Stimulated activated naive CD8-positive, alpha-beta T cell treated with anti-CD3 and anti-CD28 coated beads, Interleukin-15, Interleukin-2, amounts not matched to agents 100 ng/mL and 50 ng/mL, for 24 hours (primary cell): Measurements from ENCODE around the gene NR4A1.
A peak's percentile ranks its signal among the peaks of the same experiment; 100 is the strongest.

ENCODE experiments used
- H3K27ac Mint-ChIP-seq: one replicate; pipeline ENCODE4 v1.8.0; 2021; ENCODE audit warnings: mild to moderate bottlenecking, mixed read lengths
- H3K27me3 Mint-ChIP-seq: one replicate; pipeline ENCODE4 v1.8.0; 2021; ENCODE audit warnings: mixed read lengths
- H3K36me3 Mint-ChIP-seq: one replicate; pipeline ENCODE4 v1.8.0; 2021; ENCODE audit warnings: low read depth, mixed read lengths
- H3K4me1 Mint-ChIP-seq: one replicate; pipeline ENCODE4 v1.8.0; 2021; ENCODE audit warnings: low read depth, mixed read lengths
- H3K4me3 Mint-ChIP-seq: one replicate; pipeline ENCODE4 v1.8.0; 2021; ENCODE audit warnings: mild to moderate bottlenecking, mixed read lengths
- H3K9me3 Mint-ChIP-seq: one replicate; pipeline ENCODE4 v1.8.0; 2021; ENCODE audit warnings: mixed read lengths

NR4A1 gene

GRCh38 chr12:52027085-52027843, 24.0 kb upstream of the NR4A1 start:
- Mint-ChIP-seq H3K27me3 (no peaks in the 10 kb centered on the region), H3K36me3 (no peaks in the 10 kb centered on the region), H3K4me1 (peaks cover 41% of the 10 kb centered on the region), H3K27ac (no peak overlapping the region), H3K9me3 (no peaks in the 10 kb centered on the region), H3K4me3 (no peak overlapping the region)

GRCh38 chr12:52029685-52030084, 21.6 kb upstream of the NR4A1 start:
- H3K27ac Mint-ChIP-seq, result no peak overlapping the region
- no peaks in the 10 kb centered on the region for H3K9me3 Mint-ChIP-seq
- peaks cover 49% of the 10 kb centered on the region for H3K4me1 Mint-ChIP-seq
- no peak overlapping the region for H3K4me3 Mint-ChIP-seq
- H3K27me3 Mint-ChIP-seq, result no peaks in the 10 kb centered on the region
- no peaks in the 10 kb centered on the region for H3K36me3 Mint-ChIP-seq

GRCh38 chr12:52032446-52032803, 18.8 kb upstream of the NR4A1 start:
- peaks cover 47% of the 10 kb centered on the region for H3K4me1 Mint-ChIP-seq
- no peaks in the 10 kb centered on the region for H3K36me3 Mint-ChIP-seq
- H3K27me3 Mint-ChIP-seq, result no peaks in the 10 kb centered on the region
- peak overlapping the region; percentile 80 for H3K4me3 Mint-ChIP-seq
- no peaks in the 10 kb centered on the region for H3K9me3 Mint-ChIP-seq
- H3K27ac Mint-ChIP-seq, result peak overlapping the region; percentile 88

GRCh38 chr12:52032804-52033445, 18.3 kb upstream of the NR4A1 start:
- Mint-ChIP-seq H3K27me3 (no peaks in the 10 kb centered on the region), H3K4me1 (peaks cover 50% of the 10 kb centered on the region), H3K4me3 (peak overlapping the region; percentile 80), H3K27ac (peak overlapping the region; percentile 89), H3K9me3 (no peaks in the 10 kb centered on the region), H3K36me3 (no peaks in the 10 kb centered on the region)

- peak overlapping the region; percentile 89 for H3K27ac Mint-ChIP-seq
- H3K4me1 Mint-ChIP-seq, result peaks cover 56% of the 10 kb centered on the region
- H3K27me3 Mint-ChIP-seq, result no peaks in the 10 kb centered on the region
- H3K4me3 Mint-ChIP-seq, result peak overlapping the region; percentile 79
- H3K36me3 Mint-ChIP-seq, result peaks cover 5% of the 10 kb centered on the region
- no peaks in the 10 kb centered on the region for H3K9me3 Mint-ChIP-seq
Observed at GRCh38 chr12:52033446-52034140, 17.6 kb upstream of the NR4A1 start.

GRCh38 chr12:52035190-52035589, 16.1 kb upstream of the NR4A1 start:
- H3K27me3 Mint-ChIP-seq, result no peaks in the 10 kb centered on the region
- peaks cover 5% of the 10 kb centered on the region for H3K36me3 Mint-ChIP-seq
- no peak overlapping the region for H3K27ac Mint-ChIP-seq
- peaks cover 72% of the 10 kb centered on the region for H3K4me1 Mint-ChIP-seq
- no peaks in the 10 kb centered on the region for H3K9me3 Mint-ChIP-seq
- H3K4me3 Mint-ChIP-seq, result no peak overlapping the region

GRCh38 chr12:52035926-52036325, 15.3 kb upstream of the NR4A1 start:
- Mint-ChIP-seq H3K4me1 (peaks cover 79% of the 10 kb centered on the region), H3K4me3 (peak overlapping the region; percentile 65), H3K27ac (no peak overlapping the region), H3K9me3 (no peaks in the 10 kb centered on the region), H3K36me3 (peaks cover 5% of the 10 kb centered on the region), H3K27me3 (no peaks in the 10 kb centered on the region)

- H3K36me3 Mint-ChIP-seq, result peaks cover 5% of the 10 kb centered on the region
- peak overlapping the region; percentile 65 for H3K4me3 Mint-ChIP-seq
- no peaks in the 10 kb centered on the region for H3K27me3 Mint-ChIP-seq
- H3K27ac Mint-ChIP-seq, result peak overlapping the region; percentile 28
- peaks cover 87% of the 10 kb centered on the region for H3K4me1 Mint-ChIP-seq
- no peaks in the 10 kb centered on the region for H3K9me3 Mint-ChIP-seq
Observed at GRCh38 chr12:52036587-52037171, 14.6 kb upstream of the NR4A1 start.

- Mint-ChIP-seq H3K9me3 (no peaks in the 10 kb centered on the region), H3K4me3 (peak overlapping the region; percentile 93), H3K27me3 (no peaks in the 10 kb centered on the region), H3K4me1 (peaks cover 88% of the 10 kb centered on the region), H3K36me3 (peaks cover 11% of the 10 kb centered on the region), H3K27ac (no peak overlapping the region)
Observed at GRCh38 chr12:52037248-52037861, 13.9 kb upstream of the NR4A1 start.

- peaks cover 82% of the 10 kb centered on the region for H3K4me1 Mint-ChIP-seq
- H3K9me3 Mint-ChIP-seq, result no peaks in the 10 kb centered on the region
- H3K27ac Mint-ChIP-seq, result peak overlapping the region; percentile 61
- peaks cover 15% of the 10 kb centered on the region for H3K36me3 Mint-ChIP-seq
- peak overlapping the region; percentile 93 for H3K4me3 Mint-ChIP-seq
- H3K27me3 Mint-ChIP-seq, result no peaks in the 10 kb centered on the region
Observed at GRCh38 chr12:52038447-52038846, 12.8 kb upstream of the NR4A1 start.

- peaks cover 25% of the 10 kb centered on the region for H3K36me3 Mint-ChIP-seq
- peak overlapping the region; percentile 28 for H3K27ac Mint-ChIP-seq
- H3K4me3 Mint-ChIP-seq, result peak overlapping the region; percentile 93
Observed at GRCh38 chr12:52041035-52041434, 10.2 kb upstream of the NR4A1 start.

GRCh38 chr12:52041695-52042123, 9.5 kb upstream of the NR4A1 start:
- H3K4me1 Mint-ChIP-seq, result peaks cover 70% of the 10 kb centered on the region
- H3K36me3 Mint-ChIP-seq, result peaks cover 25% of the 10 kb centered on the region
- H3K9me3 Mint-ChIP-seq, result no peaks in the 10 kb centered on the region
- H3K27me3 Mint-ChIP-seq, result no peaks in the 10 kb centered on the region
- H3K4me3 Mint-ChIP-seq, result peak overlapping the region; percentile 76
- peak overlapping the region; percentile 83 for H3K27ac Mint-ChIP-seq

More at GRCh38 chr12:52041035-52041434, 10.2 kb upstream of the NR4A1 start:
- Mint-ChIP-seq H3K27me3 (no peaks in the 10 kb centered on the region), H3K9me3 (no peaks in the 10 kb centered on the region), H3K4me1 (peaks cover 70% of the 10 kb centered on the region)

- Mint-ChIP-seq H3K27ac (no peak overlapping the region), H3K27me3 (no peaks in the 10 kb centered on the region), H3K9me3 (no peaks in the 10 kb centered on the region), H3K4me1 (peaks cover 68% of the 10 kb centered on the region), H3K4me3 (peak overlapping the region; percentile 76), H3K36me3 (peaks cover 25% of the 10 kb centered on the region)
Observed at GRCh38 chr12:52042706-52043385, 8.4 kb upstream of the NR4A1 start.
